ENCODE data around the gene GUCY2D.

DNA sequence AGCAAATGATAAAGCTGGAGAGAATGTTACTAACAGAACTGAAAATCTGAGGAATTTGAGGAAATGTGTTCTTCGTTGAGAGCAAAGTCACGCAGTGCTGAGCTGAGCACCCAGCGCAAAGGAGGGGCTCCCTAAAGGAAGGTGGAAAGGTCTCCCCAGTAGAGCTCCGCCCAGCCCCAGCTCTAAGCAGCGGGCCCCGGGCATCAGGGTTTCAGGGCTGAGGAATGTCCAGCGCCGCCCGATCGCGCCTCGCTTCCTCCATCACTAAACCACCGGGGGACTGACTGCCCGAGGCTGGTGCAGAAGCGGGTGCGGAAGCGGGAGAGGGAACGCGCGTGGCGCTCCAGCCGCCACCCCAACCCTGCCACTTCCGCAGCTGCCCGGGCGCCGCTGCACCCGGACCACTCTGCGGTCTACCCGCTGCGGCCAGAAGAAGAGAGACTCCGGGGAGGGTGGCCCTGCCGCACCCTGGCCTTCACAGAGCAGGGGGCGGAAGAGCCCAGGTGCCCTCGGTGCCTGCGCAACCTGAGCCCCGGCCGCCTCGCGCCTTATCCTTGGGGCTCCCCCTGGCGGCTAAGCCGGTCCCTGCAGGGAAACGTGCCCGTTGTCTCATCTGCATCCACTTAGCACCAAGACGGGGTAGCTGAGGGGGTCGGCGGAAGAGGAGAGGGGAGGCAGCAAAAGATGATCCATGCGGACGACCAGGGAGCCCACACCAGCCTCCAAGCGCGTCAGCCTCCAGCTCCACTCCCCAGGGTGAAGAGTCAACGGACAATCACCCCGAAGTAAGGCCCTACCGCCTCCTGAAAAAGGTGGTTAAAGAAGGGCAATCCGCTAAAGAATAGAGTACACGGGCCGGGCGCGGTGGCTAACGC lies 12.4 kb upstream of the GUCY2D start:
- TF ChIP-seq POLR2A (IDR thresholded peaks at IDR 0.05) (no peak), POLR2AphosphoS5 (IDR thresholded peaks at IDR 0.05) (no peak)
- TF ChIP-seq, protein P1, sequence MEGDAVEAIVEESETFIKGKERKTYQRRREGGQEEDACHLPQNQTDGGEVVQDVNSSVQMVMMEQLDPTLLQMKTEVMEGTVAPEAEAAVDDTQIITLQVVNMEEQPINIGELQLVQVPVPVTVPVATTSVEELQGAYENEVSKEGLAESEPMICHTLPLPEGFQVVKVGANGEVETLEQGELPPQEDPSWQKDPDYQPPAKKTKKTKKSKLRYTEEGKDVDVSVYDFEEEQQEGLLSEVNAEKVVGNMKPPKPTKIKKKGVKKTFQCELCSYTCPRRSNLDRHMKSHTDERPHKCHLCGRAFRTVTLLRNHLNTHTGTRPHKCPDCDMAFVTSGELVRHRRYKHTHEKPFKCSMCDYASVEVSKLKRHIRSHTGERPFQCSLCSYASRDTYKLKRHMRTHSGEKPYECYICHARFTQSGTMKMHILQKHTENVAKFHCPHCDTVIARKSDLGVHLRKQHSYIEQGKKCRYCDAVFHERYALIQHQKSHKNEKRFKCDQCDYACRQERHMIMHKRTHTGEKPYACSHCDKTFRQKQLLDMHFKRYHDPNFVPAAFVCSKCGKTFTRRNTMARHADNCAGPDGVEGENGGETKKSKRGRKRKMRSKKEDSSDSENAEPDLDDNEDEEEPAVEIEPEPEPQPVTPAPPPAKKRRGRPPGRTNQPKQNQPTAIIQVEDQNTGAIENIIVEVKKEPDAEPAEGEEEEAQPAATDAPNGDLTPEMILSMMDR (IDR thresholded peaks at IDR 0.05), result peak; percentile 74 to 92

Measured in suprapubic skin (tissue), 4 donors.